Middle frontal gyrus (tissue), 1 donor: ENCODE measurements around the gene CASZ1.

ENCODE experiments used
- DNase-seq: peaks from one replicate; pipeline ENCODE4 v3.0.0-alpha.2; 2015; ENCODE audit warnings: low spot score; ENCODE audit errors: extremely low spot score

CASZ1 gene

GRCh38 chr1:10823000-10823401, 26.6 kb upstream of the CASZ1 start:
- DNase-seq, result no peak

- DNase-seq, result no peak
Observed at GRCh38 chr1:10821388-10821787, 24.9 kb upstream of the CASZ1 start.

- DNase-seq, result no peak
Observed at GRCh38 chr1:10820422-10820821, 24.0 kb upstream of the CASZ1 start.

GRCh38 chr1:10819198-10819901, 22.9 kb upstream of the CASZ1 start:
- DNase-seq, result no peak

- no peak for DNase-seq
Observed at GRCh38 chr1:10818262-10819197, 22.1 kb upstream of the CASZ1 start.

- DNase-seq, result no peak
Observed at GRCh38 chr1:10816743-10817369, 20.4 kb upstream of the CASZ1 start.

GRCh38 chr1:10816233-10816632, 19.8 kb upstream of the CASZ1 start:
- DNase-seq, result no peak

- no peak for DNase-seq
Observed at GRCh38 chr1:10815858-10816195, 19.4 kb upstream of the CASZ1 start.

- DNase-seq, result no peak
Observed at GRCh38 chr1:10814976-10815857, 18.8 kb upstream of the CASZ1 start.

GRCh38 chr1:10814312-10814711, 17.9 kb upstream of the CASZ1 start:
- no peak for DNase-seq

- no peak for DNase-seq
Observed at GRCh38 chr1:10813799-10814198, 17.4 kb upstream of the CASZ1 start.

- no peak for DNase-seq
Observed at GRCh38 chr1:10812387-10812915, 16.0 kb upstream of the CASZ1 start.

- no peak for DNase-seq
Observed at GRCh38 chr1:10808441-10808840, 12.0 kb upstream of the CASZ1 start.

- DNase-seq, result no peak
Observed at GRCh38 chr1:10806966-10807365, 10.5 kb upstream of the CASZ1 start.

- DNase-seq, result no peak
Observed at GRCh38 chr1:10803971-10804820, 7.8 kb upstream of the CASZ1 start.

GRCh38 chr1:10802944-10803715, 6.7 kb upstream of the CASZ1 start:
- no peak for DNase-seq

GRCh38 chr1:10800778-10801177, 4.3 kb upstream of the CASZ1 start:
- no peak for DNase-seq

- no peak for DNase-seq
Observed at GRCh38 chr1:10799726-10800125, 3.3 kb upstream of the CASZ1 start.

- DNase-seq, result no peak
Observed at GRCh38 chr1:10795276-10796021, 997 bp downstream of the CASZ1 start.
